ENCODE results near the gene GATA2. TPM values are rescaled to one million over a fixed set of nuclear protein-coding genes. Genes with fewer than 3 reads are reported as not detected.

Gene GATA2
- total RNA-seq, 2 experiments from 2014 or later = not detected

DNA sequence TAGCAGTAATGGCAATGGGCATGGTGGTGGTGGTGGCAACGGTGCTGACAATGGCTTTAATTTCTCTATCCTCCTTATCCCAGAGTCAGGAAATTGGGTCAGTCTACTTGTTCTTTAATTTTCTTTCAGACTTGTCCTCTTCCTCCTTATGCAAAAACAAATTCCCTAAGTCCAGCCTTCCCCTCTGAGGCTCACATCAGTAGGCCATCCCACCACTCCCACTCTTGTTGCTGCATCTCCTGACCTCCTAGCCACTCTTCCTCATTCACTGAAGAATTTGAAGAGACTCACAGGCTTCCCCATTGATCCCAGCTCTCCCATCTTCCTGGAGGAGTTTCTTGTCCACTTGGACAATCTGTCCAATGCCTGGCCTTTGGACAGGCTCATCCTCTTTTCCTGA, 46.2 kb downstream of the GATA2 start:
- no peak for DNase-seq
- Mint-ChIP-seq H3K27me3 (ENCODE audit: low read depth) (peaks cover 17% of the 10 kb centered on the region), H3K27ac (peak overlapping the region; percentile 75), H3K9me3 (ENCODE audit: insufficient read depth) (peaks cover 18% of the 10 kb centered on the region), H3K4me1 (ENCODE audit: low read depth) (peaks cover 24% of the 10 kb centered on the region), H3K36me3 (ENCODE audit: low read depth) (peaks cover 23% of the 10 kb centered on the region), H3K4me3 (no peak overlapping the region)
- ChIA-PET POLR2A (no interaction called here), CTCF (interaction anchor here (1.1 kb wide), 1 partner anchor 135 kb away, joined by 3 read pairs; no protein-coding TSS in a partner anchor)
- no peak for ATAC-seq

DNA sequence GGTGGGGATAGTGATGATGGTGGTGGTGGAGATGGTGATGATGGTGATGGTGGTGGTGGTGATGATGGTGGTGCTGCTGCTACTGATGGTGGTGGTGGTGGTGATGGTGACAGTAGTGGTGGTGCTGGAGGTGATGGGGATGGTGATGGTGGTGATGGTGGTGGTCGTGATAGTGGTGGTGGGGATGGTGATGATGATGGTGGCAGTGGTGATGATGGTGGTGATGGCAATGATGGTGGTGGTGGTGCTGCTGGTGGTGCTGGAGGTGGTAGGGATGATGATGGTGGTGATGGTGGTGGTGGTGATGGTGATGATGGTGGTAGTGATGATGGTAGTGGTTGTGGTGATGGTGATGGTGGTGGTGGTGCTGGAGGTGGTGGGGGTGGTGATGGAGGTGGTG, 47.6 kb downstream of the GATA2 start:
- DNase-seq = no peak
- CTCF ChIA-PET = no interaction called here
- H3K27me3 Mint-ChIP-seq (ENCODE audit: low read depth) = peaks cover 14% of the 10 kb centered on the region

DNA sequence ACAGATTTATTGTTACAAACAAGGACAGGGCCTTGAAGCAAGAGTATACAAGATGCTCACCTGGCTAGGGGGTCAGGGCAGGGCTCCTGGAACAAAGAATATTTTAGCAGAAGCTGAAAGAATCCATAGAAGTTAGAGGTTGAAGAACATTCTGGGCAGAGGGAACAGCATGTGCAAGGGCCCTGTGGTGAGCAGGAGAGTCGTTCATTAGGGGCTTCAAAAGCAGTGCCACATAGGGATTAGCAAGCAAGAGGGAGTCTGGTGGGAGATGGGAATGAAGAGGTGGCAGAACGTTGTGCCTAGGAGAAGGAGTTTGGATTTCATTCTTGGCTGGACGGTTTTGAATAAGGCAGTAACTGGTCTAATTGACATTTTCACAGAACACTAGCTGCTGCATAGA, 49.2 kb downstream of the GATA2 start:
- Mint-ChIP-seq H3K4me1 (ENCODE audit: low read depth) (peaks cover 19% of the 10 kb centered on the region), H3K36me3 (ENCODE audit: low read depth) (peaks cover 15% of the 10 kb centered on the region), H3K4me3 (no peak overlapping the region), H3K27ac (no peak overlapping the region), H3K9me3 (ENCODE audit: insufficient read depth) (peaks cover 13% of the 10 kb centered on the region), H3K27me3 (ENCODE audit: low read depth) (peaks cover 19% of the 10 kb centered on the region)
- no peak for DNase-seq
- ChIA-PET CTCF (no interaction called here), POLR2A (no interaction called here)
- no peak for ATAC-seq

More for the DNA sequence above, 47.6 kb downstream of the GATA2 start:
- Mint-ChIP-seq H3K9me3 (ENCODE audit: insufficient read depth) (peaks cover 18% of the 10 kb centered on the region), H3K4me3 (no peak overlapping the region), H3K4me1 (ENCODE audit: low read depth) (peaks cover 24% of the 10 kb centered on the region), H3K27ac (no peak overlapping the region), H3K36me3 (ENCODE audit: low read depth) (peaks cover 23% of the 10 kb centered on the region)
- no peak for ATAC-seq
- POLR2A ChIA-PET = no interaction called here

DNA sequence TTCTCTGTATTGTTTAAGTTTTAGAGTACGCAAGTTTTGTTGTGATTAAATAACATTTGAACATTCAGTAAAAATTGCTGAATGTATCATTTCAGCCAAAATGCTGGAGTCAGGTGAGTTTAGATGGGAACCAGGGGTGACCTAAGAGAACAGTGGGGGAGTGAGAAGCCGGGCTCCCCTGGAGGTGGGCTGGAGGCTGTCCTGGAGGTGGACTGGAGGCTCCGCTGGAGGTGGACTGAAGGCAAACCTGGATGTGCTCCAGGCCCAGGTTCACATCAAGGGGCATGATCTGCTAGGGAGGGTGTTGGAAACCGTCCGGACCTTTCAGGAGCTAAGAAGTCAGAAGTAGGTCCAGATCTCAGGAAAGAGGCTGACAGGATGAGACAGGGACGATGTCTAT, 50.1 kb downstream of the GATA2 start:
- ATAC-seq = no peak
- Mint-ChIP-seq H3K4me1 (ENCODE audit: low read depth) (peaks cover 12% of the 10 kb centered on the region), H3K9me3 (ENCODE audit: insufficient read depth) (peaks cover 8% of the 10 kb centered on the region), H3K27me3 (ENCODE audit: low read depth) (peaks cover 19% of the 10 kb centered on the region), H3K36me3 (ENCODE audit: low read depth) (peaks cover 10% of the 10 kb centered on the region), H3K4me3 (no peak overlapping the region), H3K27ac (no peak overlapping the region)
- CTCF ChIA-PET = no interaction called here
- POLR2A ChIA-PET = no interaction called here
- no peak for DNase-seq

DNA sequence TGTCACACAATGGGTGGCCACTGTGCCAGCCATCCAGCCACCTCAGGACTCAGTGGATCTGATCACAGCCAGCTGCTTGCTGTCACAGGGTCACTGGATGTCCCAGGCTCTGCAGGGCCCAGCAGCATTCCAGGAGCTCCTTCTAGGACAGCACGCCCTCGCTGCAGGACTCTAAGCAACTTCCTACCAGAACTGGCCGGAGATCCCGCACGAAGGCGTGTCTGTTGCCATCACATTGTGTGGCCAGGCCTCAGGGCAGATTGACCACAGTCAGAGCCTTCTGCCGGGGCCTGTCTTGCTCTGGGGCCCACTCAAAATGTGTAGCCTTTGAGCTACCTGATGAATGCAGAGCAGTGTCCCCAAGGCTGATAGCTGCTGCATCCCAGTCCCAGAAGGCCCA, 50.9 kb downstream of the GATA2 start:
- H3K4me1 Mint-ChIP-seq (ENCODE audit: low read depth) = peaks cover 3% of the 10 kb centered on the region

DNA sequence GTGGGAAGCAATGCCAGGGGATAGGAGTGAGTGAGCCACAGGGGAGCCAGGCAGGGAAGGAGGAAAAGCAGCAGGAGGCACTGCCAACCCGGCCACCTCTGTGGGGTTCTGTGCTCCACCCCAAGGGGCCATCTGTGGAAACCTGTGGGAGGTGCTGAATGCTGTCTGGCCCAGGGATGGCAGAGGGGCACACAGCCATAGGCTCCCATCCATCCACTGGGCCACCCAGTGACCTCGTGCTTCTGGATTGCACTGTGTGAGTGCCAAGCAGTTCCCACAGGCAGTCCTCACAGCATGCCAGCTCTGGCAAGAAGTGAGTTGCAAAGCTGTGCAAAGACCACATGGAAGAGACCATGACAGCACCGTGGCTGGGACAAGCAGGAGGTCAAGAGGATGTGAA, 53.8 kb downstream of the GATA2 start:
- DNase-seq = no peak
- no peak overlapping the region for H3K4me3 Mint-ChIP-seq
- peaks cover 27% of the 10 kb centered on the region for H3K27me3 Mint-ChIP-seq (ENCODE audit: low read depth)
- no peaks in the 10 kb centered on the region for H3K36me3 Mint-ChIP-seq (ENCODE audit: low read depth)
- no peaks in the 10 kb centered on the region for H3K9me3 Mint-ChIP-seq (ENCODE audit: insufficient read depth)
- POLR2A ChIA-PET = no interaction called here
- no peaks in the 10 kb centered on the region for H3K4me1 Mint-ChIP-seq (ENCODE audit: low read depth)
- no peak for ATAC-seq
- no peak overlapping the region for H3K27ac Mint-ChIP-seq
- CTCF ChIA-PET = interaction anchor here (1.0 to 1.9 kb wide), 3 partner anchors 9 to 178 kb away, joined by 3 to 8 read pairs (median 7); no protein-coding TSS in a partner anchor

More for the DNA sequence above, 50.9 kb downstream of the GATA2 start:
- H3K27ac Mint-ChIP-seq = no peak overlapping the region
- ChIA-PET CTCF (no interaction called here), POLR2A (no interaction called here)
- DNase-seq (no peak), ATAC-seq (no peak)
- H3K9me3 Mint-ChIP-seq (ENCODE audit: insufficient read depth) = peaks cover 4% of the 10 kb centered on the region
- H3K4me3 Mint-ChIP-seq = no peak overlapping the region
- H3K27me3 Mint-ChIP-seq (ENCODE audit: low read depth) = peaks cover 25% of the 10 kb centered on the region
- H3K36me3 Mint-ChIP-seq (ENCODE audit: low read depth) = peaks cover 4% of the 10 kb centered on the region

DNA sequence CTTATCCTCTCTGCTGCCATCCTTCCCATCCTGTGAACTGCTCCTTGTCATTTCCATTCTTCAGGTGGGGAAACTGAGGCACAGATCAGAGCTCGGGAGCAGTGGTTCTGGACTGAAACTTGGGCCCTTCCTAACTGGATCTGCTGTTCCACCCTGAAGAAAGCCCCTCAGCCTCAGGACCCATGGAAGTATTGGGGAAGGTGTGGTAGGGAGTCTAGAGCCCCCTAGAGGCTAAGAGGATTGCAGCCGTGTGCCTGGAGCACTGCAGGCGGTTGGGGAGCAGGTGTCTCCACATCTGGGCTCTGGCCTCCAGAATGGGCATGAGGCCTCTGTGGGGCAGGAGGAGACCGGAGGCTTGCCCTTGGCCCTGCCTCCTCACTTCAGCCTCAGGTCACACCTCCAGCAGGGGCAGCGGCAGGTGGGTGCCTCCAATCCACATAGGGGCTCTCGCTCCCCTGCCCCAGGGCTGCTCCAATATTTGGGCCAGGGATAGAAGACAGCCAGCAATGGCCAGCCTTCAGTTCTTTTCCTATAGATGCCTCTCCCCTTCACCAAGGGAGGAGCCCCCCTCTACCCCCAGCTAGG, 54.4 kb downstream of the GATA2 start:
- Mint-ChIP-seq H3K4me3 (no peak overlapping the region), H3K4me1 (ENCODE audit: low read depth) (no peaks in the 10 kb centered on the region), H3K9me3 (ENCODE audit: insufficient read depth) (no peaks in the 10 kb centered on the region), H3K27ac (no peak overlapping the region), H3K27me3 (ENCODE audit: low read depth) (peaks cover 29% of the 10 kb centered on the region), H3K36me3 (ENCODE audit: low read depth) (no peaks in the 10 kb centered on the region)
- no peak for DNase-seq
- ChIA-PET POLR2A (no interaction called here), CTCF (interaction anchor here (1.0 to 1.9 kb wide), 4 partner anchors 10 to 179 kb away, joined by 3 to 8 read pairs (median 5); no protein-coding TSS in a partner anchor)
- ATAC-seq = no peak

DNA sequence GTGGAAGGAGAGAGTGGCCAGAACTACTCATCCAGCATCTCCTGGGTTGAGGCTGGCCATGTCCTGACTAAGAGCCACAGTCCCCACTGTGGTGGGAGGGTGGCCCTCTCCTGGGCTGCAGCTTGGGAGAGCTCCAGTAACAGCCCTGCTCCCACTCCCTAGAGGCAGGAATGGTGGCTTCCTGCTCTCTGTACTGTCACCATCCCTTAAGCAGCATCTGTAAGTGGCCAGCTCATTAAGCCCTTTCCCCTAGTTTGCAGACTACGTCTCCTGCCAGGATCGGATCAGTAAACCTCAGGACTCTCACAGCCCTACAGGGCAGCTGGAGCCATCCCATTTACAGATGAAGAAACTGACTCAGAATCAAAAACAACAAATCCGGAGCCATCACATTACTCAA, 56.8 kb downstream of the GATA2 start:
- ChIA-PET POLR2A (no interaction called here), CTCF (no interaction called here)
- DNase-seq (no peak), ATAC-seq (no peak)
- Mint-ChIP-seq H3K9me3 (ENCODE audit: insufficient read depth) (no peaks in the 10 kb centered on the region), H3K36me3 (ENCODE audit: low read depth) (no peaks in the 10 kb centered on the region), H3K4me3 (no peak overlapping the region), H3K4me1 (ENCODE audit: low read depth) (peaks cover 6% of the 10 kb centered on the region), H3K27me3 (ENCODE audit: low read depth) (peaks cover 40% of the 10 kb centered on the region), H3K27ac (no peak overlapping the region)

DNA sequence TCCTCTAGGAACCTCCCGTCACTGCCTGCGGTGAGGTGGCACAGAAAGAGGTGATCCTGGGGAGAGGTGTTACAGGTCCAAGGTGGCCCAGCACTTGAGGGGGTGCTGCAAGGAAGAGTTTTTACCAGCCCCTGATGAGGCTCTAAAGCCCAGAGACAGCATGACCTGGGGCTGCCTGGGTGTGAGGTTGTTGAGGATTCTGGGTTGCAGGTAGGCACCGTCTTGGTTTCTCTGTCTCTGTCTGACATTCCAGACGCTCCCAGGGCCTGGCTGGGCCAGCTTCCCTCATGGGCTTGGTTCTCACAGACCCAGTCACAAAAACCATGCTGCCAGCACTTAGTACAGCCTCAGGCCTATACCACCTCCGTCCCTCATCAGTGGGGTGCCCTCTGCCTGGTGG, 57.4 kb downstream of the GATA2 start:
- CTCF ChIA-PET = no interaction called here
- Mint-ChIP-seq H3K36me3 (ENCODE audit: low read depth) (no peaks in the 10 kb centered on the region), H3K27me3 (ENCODE audit: low read depth) (peaks cover 46% of the 10 kb centered on the region), H3K4me3 (no peak overlapping the region), H3K27ac (no peak overlapping the region), H3K4me1 (ENCODE audit: low read depth) (peaks cover 6% of the 10 kb centered on the region), H3K9me3 (ENCODE audit: insufficient read depth) (no peaks in the 10 kb centered on the region)
- no peak for DNase-seq
- ATAC-seq = no peak
- POLR2A ChIA-PET = no interaction called here

DNA sequence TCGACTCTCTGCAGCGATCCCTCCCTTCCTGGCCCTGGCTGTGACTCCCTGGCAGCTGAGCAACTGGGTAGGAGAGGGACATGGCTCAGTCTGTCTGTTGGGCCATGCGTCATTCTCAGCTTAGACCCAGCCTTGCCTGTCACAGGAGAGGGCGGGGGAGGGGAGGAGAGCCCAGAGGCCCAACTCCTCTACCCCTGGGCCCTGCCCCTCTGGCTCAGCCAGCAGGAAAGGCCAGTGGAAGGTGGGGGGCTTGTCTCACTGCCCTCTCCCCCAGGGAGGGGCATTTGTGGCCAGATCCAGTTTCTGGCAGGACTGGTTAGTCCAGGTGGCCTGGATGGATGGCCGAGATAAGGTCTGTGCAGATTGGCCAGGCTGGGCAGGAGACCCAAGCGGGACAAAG, 57.9 kb downstream of the GATA2 start:
- DNase-seq = no peak
- peaks cover 49% of the 10 kb centered on the region for H3K27me3 Mint-ChIP-seq (ENCODE audit: low read depth)
- peaks cover 6% of the 10 kb centered on the region for H3K4me1 Mint-ChIP-seq (ENCODE audit: low read depth)
- no peak for ATAC-seq
- H3K36me3 Mint-ChIP-seq (ENCODE audit: low read depth) = no peaks in the 10 kb centered on the region
- H3K9me3 Mint-ChIP-seq (ENCODE audit: insufficient read depth) = no peaks in the 10 kb centered on the region
- ChIA-PET CTCF (no interaction called here), POLR2A (interaction anchor here (1.0 kb wide), 1 partner anchor 35 kb away, joined by 4 read pairs; no protein-coding TSS in a partner anchor)
- H3K27ac Mint-ChIP-seq = no peak overlapping the region
- no peak overlapping the region for H3K4me3 Mint-ChIP-seq

DNA sequence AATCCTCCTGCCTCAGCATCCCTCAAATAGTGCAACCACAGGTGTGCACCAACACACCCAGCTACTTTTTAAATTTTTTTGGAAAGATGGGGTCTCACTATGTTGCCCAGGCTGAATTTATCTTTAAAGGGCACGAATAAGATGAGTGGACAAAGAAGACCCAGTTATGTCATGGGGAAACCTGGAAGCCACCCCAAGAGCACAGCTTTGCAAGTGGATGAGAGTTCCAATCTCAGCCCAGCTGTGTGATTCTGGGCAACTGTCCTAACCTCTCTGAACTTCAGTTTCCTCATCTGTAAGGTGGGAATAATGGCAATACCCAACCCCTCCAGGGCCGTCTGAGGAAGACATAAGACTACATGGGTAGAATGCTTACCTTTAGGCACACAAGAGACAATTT, 58.5 kb downstream of the GATA2 start:
- Mint-ChIP-seq H3K36me3 (ENCODE audit: low read depth) (no peaks in the 10 kb centered on the region), H3K9me3 (ENCODE audit: insufficient read depth) (no peaks in the 10 kb centered on the region), H3K4me1 (ENCODE audit: low read depth) (peaks cover 6% of the 10 kb centered on the region), H3K27me3 (ENCODE audit: low read depth) (peaks cover 49% of the 10 kb centered on the region), H3K4me3 (no peak overlapping the region), H3K27ac (no peak overlapping the region)
- DNase-seq (no peak), ATAC-seq (no peak)
- ChIA-PET POLR2A (interaction anchor here (1.0 kb wide), 1 partner anchor 35 kb away, joined by 4 read pairs; no protein-coding TSS in a partner anchor), CTCF (no interaction called here)

DNA sequence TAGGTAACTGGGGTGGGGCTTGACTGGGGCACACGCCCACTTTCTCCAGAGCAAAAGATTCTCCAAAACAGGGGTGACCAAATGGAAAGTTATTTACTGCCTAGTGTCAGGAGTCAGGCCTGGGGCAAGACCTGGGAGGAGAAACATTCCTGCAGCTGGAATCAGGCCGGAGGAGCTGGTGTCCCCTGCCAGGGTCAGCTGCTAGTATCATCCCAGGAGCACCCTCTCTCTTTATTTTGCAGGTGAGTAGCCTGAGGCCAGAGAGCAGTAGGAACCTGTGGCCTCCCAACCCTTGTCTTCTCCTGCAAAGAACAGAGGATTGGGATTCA, 59.2 kb downstream of the GATA2 start:
- no peaks in the 10 kb centered on the region for H3K36me3 Mint-ChIP-seq (ENCODE audit: low read depth)
- ATAC-seq (no peak), DNase-seq (no peak)
- ChIA-PET CTCF (no interaction called here), POLR2A (no interaction called here)
- H3K9me3 Mint-ChIP-seq (ENCODE audit: insufficient read depth) = no peaks in the 10 kb centered on the region
- H3K4me3 Mint-ChIP-seq = no peak overlapping the region
- H3K27ac Mint-ChIP-seq = no peak overlapping the region
- peaks cover 46% of the 10 kb centered on the region for H3K27me3 Mint-ChIP-seq (ENCODE audit: low read depth)
- H3K4me1 Mint-ChIP-seq (ENCODE audit: low read depth) = peaks cover 6% of the 10 kb centered on the region

Measured in activated CD8-positive, alpha-beta T cell treated with anti-CD3 and anti-CD28 coated beads, Interleukin-2, amount 10 ng/mL, durations not matched to agents 7 days and 5 days (primary cell).